Neural cell (in vitro differentiated cells): ENCODE data around the gene TPR.

Source experiments
- CTCF ChIP-seq: fragments of 450-650 bp; IDR thresholded peaks from 2 replicates; pipeline ENCODE4 v1.5.1; 2014; ENCODE audit warnings: antibody characterized with exemption, mild to moderate bottlenecking, moderate library complexity; ENCODE audit not compliant: poor library complexity, severe bottlenecking
- POLR2AphosphoS5 ChIP-seq: IDR thresholded peaks from 2 replicates; pipeline ENCODE4 v1.6.1; 2012
- SMC3 ChIP-seq: fragments of 450-650 bp; conservative IDR thresholded peaks from 2 replicates; pipeline ENCODE4 v1.6.1; 2014; ENCODE audit warnings: antibody characterized with exemption, mild to moderate bottlenecking, moderate library complexity; ENCODE audit not compliant: poor library complexity
- TF ChIP-seq, protein P1 (sequence below): IDR thresholded peaks from 2 replicates; pipeline ENCODE4 v1.6.1; 2012; ENCODE audit warnings: borderline replicate concordance

- TF ChIP-seq POLR2AphosphoS5 (no peak), SMC3 (no peak), CTCF (no peak)
- TF ChIP-seq, protein P1, sequence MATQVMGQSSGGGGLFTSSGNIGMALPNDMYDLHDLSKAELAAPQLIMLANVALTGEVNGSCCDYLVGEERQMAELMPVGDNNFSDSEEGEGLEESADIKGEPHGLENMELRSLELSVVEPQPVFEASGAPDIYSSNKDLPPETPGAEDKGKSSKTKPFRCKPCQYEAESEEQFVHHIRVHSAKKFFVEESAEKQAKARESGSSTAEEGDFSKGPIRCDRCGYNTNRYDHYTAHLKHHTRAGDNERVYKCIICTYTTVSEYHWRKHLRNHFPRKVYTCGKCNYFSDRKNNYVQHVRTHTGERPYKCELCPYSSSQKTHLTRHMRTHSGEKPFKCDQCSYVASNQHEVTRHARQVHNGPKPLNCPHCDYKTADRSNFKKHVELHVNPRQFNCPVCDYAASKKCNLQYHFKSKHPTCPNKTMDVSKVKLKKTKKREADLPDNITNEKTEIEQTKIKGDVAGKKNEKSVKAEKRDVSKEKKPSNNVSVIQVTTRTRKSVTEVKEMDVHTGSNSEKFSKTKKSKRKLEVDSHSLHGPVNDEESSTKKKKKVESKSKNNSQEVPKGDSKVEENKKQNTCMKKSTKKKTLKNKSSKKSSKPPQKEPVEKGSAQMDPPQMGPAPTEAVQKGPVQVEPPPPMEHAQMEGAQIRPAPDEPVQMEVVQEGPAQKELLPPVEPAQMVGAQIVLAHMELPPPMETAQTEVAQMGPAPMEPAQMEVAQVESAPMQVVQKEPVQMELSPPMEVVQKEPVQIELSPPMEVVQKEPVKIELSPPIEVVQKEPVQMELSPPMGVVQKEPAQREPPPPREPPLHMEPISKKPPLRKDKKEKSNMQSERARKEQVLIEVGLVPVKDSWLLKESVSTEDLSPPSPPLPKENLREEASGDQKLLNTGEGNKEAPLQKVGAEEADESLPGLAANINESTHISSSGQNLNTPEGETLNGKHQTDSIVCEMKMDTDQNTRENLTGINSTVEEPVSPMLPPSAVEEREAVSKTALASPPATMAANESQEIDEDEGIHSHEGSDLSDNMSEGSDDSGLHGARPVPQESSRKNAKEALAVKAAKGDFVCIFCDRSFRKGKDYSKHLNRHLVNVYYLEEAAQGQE = no peak
These were observed 75.5 kb downstream of the TPR start for GRCh38 chr1:186299570-186299969.
